Loucy (cell line): Measurements from ENCODE around the gene STK38L.

Experiments
- H2AFZ ChIP-seq: fragments of 200-600 bp; sonication (generic); 2 replicates; pipeline ENCODE4 v1.6.0; 2016; ENCODE audit warnings: antibody characterized with exemption, mild to moderate bottlenecking, low read length, moderate library complexity
- H3F3A ChIP-seq: fragments of 200-600 bp; 2 replicates; pipeline ENCODE4 v1.6.0; 2016; ENCODE audit warnings: antibody characterized with exemption, low read depth, mild to moderate bottlenecking
- H3K27me3 ChIP-seq: fragments of 200-600 bp; sonication (generic); 2 replicates; pipeline ENCODE4 v1.6.1; 2014; ENCODE audit warnings: low read length, mild to moderate bottlenecking; ENCODE audit not compliant: insufficient read depth, poor library complexity, severe bottlenecking
- H3K36me3 ChIP-seq: fragments of 200-600 bp; sonication (generic); 2 replicates; pipeline ENCODE4 v1.6.1; 2016; ENCODE audit warnings: low read length; ENCODE audit not compliant: insufficient read depth
- H3K4me1 ChIP-seq: fragments of 200-600 bp; sonication (generic); 2 replicates; pipeline ENCODE4 v1.5.1; 2014; ENCODE audit warnings: low read length, mild to moderate bottlenecking; ENCODE audit not compliant: insufficient read depth, poor library complexity, severe bottlenecking
- H3K4me2 ChIP-seq: fragments of 200-600 bp; sonication (generic); 2 replicates; pipeline ENCODE4 v1.6.0; 2014; ENCODE audit warnings: antibody characterized with exemption, low read length, low read depth, mild to moderate bottlenecking; ENCODE audit not compliant: poor library complexity, severe bottlenecking
- H3K4me3 ChIP-seq: fragments of 200-600 bp; sonication (generic); 2 replicates; pipeline ENCODE4 v1.5.1; 2014; ENCODE audit warnings: low read length, mild to moderate bottlenecking, mixed read lengths; ENCODE audit not compliant: poor library complexity, severe bottlenecking
- H3K79me2 ChIP-seq: fragments of 200-600 bp; sonication (generic); 2 replicates; pipeline ENCODE4 v1.6.1; 2014; ENCODE audit warnings: low read length; ENCODE audit not compliant: insufficient read depth
- H3K9ac ChIP-seq: fragments of 200-600 bp; sonication (generic); 2 replicates; pipeline ENCODE4 v1.6.0; 2014; ENCODE audit warnings: mild to moderate bottlenecking, low read depth, low read length, moderate library complexity; ENCODE audit not compliant: poor library complexity, severe bottlenecking
- H3K9me2 ChIP-seq: fragments of 200-600 bp; sonication (generic); replicated peaks from 2 replicates; pipeline ENCODE4 v1.6.1; 2016; ENCODE audit warnings: low read depth, low read length, mixed read lengths
- H3K9me3 ChIP-seq: fragments of 200-600 bp; sonication (generic); 2 replicates; pipeline ENCODE4 v1.6.1; 2014; ENCODE audit warnings: mild to moderate bottlenecking, antibody characterized with exemption, low read length, low read depth; ENCODE audit not compliant: insufficient read depth
- H4K20me1 ChIP-seq: fragments of 200-600 bp; sonication (generic); 2 replicates; pipeline ENCODE4 v1.6.0; 2014; ENCODE audit warnings: antibody characterized with exemption, low read length, mild to moderate bottlenecking; ENCODE audit not compliant: insufficient read depth, poor library complexity, severe bottlenecking
- EZH2phosphoT487 ChIP-seq: fragments of 200-600 bp; IDR thresholded peaks from 2 replicates; pipeline ENCODE4 v1.6.1; 2018; ENCODE audit warnings: antibody characterized with exemption, mild to moderate bottlenecking, moderate library complexity, borderline replicate concordance
- TF ChIP-seq, protein P1 (sequence below): fragments of 200-600 bp; sonication (generic); conservative IDR thresholded peaks from 2 replicates; pipeline ENCODE4 v1.5.1; 2014; ENCODE audit warnings: mild to moderate bottlenecking, antibody characterized with exemption, low read length

Gene STK38L

DNA sequence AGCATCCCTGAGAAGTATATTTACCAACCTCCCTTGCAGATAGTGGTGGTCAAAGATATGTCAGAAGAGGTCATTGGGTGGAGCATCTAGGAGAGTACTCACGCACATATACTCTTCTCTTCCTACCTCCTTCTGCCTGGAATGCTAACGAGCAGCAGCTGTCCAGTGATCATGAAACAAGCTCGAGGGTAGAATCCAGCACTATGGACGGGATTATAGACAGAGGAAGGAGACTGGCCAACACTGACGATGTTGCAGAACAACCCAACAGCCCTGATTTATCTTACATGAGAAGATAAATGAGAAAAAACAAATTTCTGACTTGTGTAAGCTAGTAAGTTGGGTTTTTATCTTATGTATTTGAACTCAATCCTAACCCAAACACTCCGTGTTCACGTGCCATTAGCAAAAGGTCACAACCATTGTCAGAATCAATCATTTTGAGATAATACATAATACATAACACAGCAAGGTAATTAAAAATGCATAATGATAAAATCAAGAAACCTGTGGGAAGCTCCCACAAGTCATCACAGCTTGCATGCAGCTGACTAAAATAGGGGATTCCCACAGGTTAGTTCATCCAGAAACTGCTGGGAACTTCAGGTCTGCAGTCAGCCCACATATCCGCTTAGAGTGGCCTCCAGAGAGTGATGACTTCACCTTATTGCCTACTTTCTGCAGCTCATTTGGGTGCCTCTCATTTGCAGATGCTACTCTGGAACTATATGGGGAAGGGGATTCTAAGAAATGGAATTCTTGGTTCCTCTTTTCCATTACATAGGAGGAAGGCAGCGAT, 36.3 kb upstream of the STK38L start:
- Histone ChIP-seq H3K9me3 (no peaks in the 10 kb centered on the region), H3K4me1 (no peaks in the 10 kb centered on the region), H3K27me3 (no peaks in the 10 kb centered on the region), H3K79me2 (no peaks in the 10 kb centered on the region), H4K20me1 (no peaks in the 10 kb centered on the region), H3K4me2 (no peak overlapping the region), H3K4me3 (no peak overlapping the region), H3K36me3 (no peaks in the 10 kb centered on the region), H2AFZ (no peak overlapping the region), H3K9me2 (no peaks in the 10 kb centered on the region), H3K9ac (no peak overlapping the region), H3F3A (no peaks in the 10 kb centered on the region)
- no peak for TF ChIP-seq EZH2phosphoT487
- TF ChIP-seq, protein P1, sequence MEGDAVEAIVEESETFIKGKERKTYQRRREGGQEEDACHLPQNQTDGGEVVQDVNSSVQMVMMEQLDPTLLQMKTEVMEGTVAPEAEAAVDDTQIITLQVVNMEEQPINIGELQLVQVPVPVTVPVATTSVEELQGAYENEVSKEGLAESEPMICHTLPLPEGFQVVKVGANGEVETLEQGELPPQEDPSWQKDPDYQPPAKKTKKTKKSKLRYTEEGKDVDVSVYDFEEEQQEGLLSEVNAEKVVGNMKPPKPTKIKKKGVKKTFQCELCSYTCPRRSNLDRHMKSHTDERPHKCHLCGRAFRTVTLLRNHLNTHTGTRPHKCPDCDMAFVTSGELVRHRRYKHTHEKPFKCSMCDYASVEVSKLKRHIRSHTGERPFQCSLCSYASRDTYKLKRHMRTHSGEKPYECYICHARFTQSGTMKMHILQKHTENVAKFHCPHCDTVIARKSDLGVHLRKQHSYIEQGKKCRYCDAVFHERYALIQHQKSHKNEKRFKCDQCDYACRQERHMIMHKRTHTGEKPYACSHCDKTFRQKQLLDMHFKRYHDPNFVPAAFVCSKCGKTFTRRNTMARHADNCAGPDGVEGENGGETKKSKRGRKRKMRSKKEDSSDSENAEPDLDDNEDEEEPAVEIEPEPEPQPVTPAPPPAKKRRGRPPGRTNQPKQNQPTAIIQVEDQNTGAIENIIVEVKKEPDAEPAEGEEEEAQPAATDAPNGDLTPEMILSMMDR = no peak

DNA sequence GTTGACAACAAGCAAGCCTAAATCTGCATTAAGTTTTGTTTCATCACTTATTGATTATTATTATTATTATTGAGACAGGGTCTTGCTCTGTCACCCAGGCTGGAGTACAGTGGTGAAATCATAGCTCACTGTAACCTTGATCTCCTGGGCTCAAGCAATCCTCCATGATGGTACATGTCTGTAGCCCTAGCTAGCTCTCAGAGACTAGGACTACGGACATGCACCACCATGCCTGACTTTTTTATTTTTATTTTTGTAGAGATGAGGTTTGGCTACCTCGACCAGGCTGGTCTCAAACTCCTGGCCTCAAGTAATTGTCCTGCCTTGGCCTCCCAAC, 35.7 kb upstream of the STK38L start:
- no peaks in the 10 kb centered on the region for H3F3A ChIP-seq
- no peaks in the 10 kb centered on the region for H4K20me1 ChIP-seq
- H3K27me3 ChIP-seq = no peaks in the 10 kb centered on the region
- no peaks in the 10 kb centered on the region for H3K9me2 ChIP-seq
- no peaks in the 10 kb centered on the region for H3K4me1 ChIP-seq
- H3K4me2 ChIP-seq = no peak overlapping the region
- H3K36me3 ChIP-seq = no peaks in the 10 kb centered on the region
- H3K4me3 ChIP-seq = no peak overlapping the region
- no peak overlapping the region for H2AFZ ChIP-seq
- H3K79me2 ChIP-seq = no peaks in the 10 kb centered on the region
- H3K9ac ChIP-seq = no peak overlapping the region
- TF ChIP-seq EZH2phosphoT487 = no peak
- TF ChIP-seq, protein P1 = no peak
- no peaks in the 10 kb centered on the region for H3K9me3 ChIP-seq

DNA sequence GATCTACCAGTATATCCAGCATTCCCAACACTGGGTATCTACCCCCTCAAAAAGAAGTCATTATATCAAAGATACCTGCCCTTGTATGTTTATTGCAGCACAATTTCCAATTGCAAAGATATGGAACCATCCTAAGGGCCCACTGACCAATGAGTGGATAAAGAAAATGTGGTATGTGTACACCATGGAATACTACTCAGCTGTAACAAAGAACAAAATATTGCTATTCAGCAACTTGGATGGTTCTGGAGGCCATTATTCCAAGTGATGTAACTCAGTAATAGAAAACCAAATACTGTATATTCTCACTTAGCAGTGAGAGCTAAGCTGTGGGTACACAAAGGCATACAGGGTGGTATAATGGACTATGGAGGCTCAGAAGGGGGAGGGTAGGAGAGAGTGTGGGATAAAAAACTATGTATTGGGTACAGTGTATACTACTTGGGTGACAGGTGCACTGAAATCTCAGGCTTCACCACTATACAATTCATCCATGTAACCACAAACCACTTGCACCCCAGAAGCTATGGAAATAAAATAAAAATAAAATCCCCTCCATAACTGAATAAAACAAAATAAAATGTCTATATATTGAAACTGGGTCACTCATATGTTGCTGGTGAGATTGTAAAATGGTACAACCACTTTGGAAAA, 34.7 kb upstream of the STK38L start:
- Histone ChIP-seq H4K20me1 (no peaks in the 10 kb centered on the region), H3K36me3 (no peaks in the 10 kb centered on the region), H3K9ac (no peak overlapping the region), H3K27me3 (no peaks in the 10 kb centered on the region), H3K9me2 (no peaks in the 10 kb centered on the region), H3K4me1 (no peaks in the 10 kb centered on the region), H3K4me2 (no peak overlapping the region), H3K9me3 (no peaks in the 10 kb centered on the region), H2AFZ (no peak overlapping the region), H3K79me2 (no peaks in the 10 kb centered on the region), H3K4me3 (no peak overlapping the region), H3F3A (no peaks in the 10 kb centered on the region)
- no peak for TF ChIP-seq EZH2phosphoT487
- TF ChIP-seq, protein P1 = no peak
